Activated CD4-positive, alpha-beta T cell treated with anti-CD3 and anti-CD28 coated beads for 1 hour (primary cell): ENCODE results near the gene EML2.

Source experiments
- DNase-seq: peaks from one replicate; pipeline ENCODE4 v3.0.0-alpha.2; 2020

The EML2 gene

GRCh38 chr19:45613926-45614725 is 25.1 kb downstream of the EML2 start:
- no peak for DNase-seq

GRCh38 chr19:45608948-45609347 is 30.2 kb downstream of the EML2 start:
- no peak for DNase-seq

GRCh38 chr19:45607071-45608029 is 31.8 kb downstream of the EML2 start:
- DNase-seq, result no peak

GRCh38 chr19:45601524-45602374 is 37.4 kb downstream of the EML2 start, which contains the start of gene GPR4:
Gene GPR4, minus strand, starts transcription at chr19:45602212. Its CDS starts 10,346 bp downstream, at chr19:45591866.
- DNase-seq, result no peak

GRCh38 chr19:45601115-45601514 is 38.1 kb downstream of the EML2 start:
- DNase-seq, result no peak

GRCh38 chr19:45600340-45600885 is 38.8 kb downstream of the EML2 start:
- DNase-seq, result no peak

GRCh38 chr19:45599286-45599685 is 39.9 kb downstream of the EML2 start:
- DNase-seq, result no peak

GRCh38 chr19:45598267-45599001 is 40.8 kb downstream of the EML2 start:
- DNase-seq, result no peak

GRCh38 chr19:45597425-45598111 is 41.6 kb downstream of the EML2 start:
- no peak for DNase-seq

GRCh38 chr19:45595814-45596213 is 43.4 kb downstream of the EML2 start:
- DNase-seq, result no peak

GRCh38 chr19:45593520-45593919 is 45.7 kb downstream of the EML2 start:
- DNase-seq, result no peak

- no peak for DNase-seq
Measured at GRCh38 chr19:45592366-45592765, 46.8 kb downstream of the EML2 start.

- DNase-seq, result no peak
Measured at GRCh38 chr19:45591638-45592005, 47.6 kb downstream of the EML2 start.

GRCh38 chr19:45591004-45591637 is 48.1 kb downstream of the EML2 start:
- no peak for DNase-seq

- no peak for DNase-seq
Measured at GRCh38 chr19:45590300-45591003, 48.7 kb downstream of the EML2 start.

GRCh38 chr19:45589768-45590167 is 49.4 kb downstream of the EML2 start:
- DNase-seq, result no peak

GRCh38 chr19:45587873-45588272 is 51.3 kb downstream of the EML2 start:
- no peak for DNase-seq

GRCh38 chr19:45585158-45585577 is 54.0 kb downstream of the EML2 start:
- DNase-seq, result no peak

GRCh38 chr19:45584332-45585157 is 54.7 kb downstream of the EML2 start, which contains the start of gene OPA3:
Gene OPA3, minus strand, starts transcription at chr19:45584802. Its CDS starts 38 bp downstream, at chr19:45584764.
- peak; percentile 99 for DNase-seq
